HG03159 (cell line): ENCODE measurements around the gene NDUFB10.
A peak's percentile ranks its signal among the peaks of the same experiment; 100 is the strongest.
"Not testable (repeated sequence)": the region's sequence is repeated elsewhere in the genome, so short reads cannot be mapped to it uniquely, and the experiment has no call there.

Experiments
- ATAC-seq: cut with Tn5 transposase; IDR thresholded peaks from one replicate; pipeline ENCODE4 v1.9.1; 2021; ENCODE audit warnings: mild to moderate bottlenecking, moderate library complexity; ENCODE audit not compliant: unreplicated experiment

NDUFB10 gene

DNA sequence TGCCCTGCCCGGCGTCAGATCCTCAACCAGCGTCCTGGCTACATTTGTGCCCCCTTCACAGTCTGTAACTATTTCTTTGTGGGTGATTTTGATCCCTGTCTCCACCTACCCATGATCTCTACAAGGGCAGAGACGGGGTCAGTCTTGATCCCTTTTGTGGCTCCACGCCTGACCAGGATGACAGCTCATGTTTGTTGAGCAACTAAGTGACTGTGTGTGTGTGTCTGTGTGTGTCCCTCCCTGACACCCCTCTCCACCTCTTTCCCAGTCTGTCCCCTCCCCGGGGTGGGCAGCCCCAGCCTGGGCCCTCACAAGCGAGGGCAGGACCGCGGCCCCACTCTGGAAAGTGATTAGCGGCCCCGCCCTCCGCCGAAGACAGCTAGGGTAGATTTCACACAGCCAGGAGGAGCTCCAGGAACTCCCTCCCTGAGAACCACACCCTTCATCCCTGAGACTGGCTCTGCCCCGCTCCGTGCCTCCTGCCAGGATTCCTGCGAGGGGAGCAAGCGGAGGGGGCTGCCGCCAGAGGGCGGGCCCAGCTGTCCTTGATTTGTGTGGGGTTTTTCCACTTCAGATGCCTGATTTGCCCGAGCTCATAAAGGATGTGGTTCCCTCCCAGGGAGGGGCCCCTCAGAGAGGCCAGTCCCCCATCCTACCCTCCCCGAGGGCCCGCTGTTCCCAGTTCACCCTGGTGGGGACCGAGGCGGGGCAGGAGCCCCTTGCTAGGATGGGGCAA is 35.9 kb upstream of the NDUFB10 start:
- ATAC-seq, result no peak

DNA sequence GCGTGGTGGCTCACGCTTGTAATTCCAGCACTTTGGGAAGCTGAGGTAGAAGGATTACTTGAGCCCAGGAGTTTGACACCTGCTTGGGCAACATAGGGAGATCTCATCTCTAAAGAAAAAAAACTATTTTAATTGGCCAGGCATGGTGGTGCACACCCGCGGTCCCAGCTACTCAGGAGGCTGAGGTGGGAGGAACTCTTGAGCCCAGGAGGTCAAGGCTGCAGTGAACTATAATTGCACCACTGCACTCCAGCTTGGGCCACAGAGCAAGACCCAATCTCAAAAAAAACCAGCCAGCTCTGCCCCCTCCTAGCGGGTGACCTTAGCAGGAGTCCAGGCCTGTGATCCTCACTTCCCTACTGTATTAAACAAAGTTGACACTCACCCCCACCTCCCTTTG is 35.2 kb upstream of the NDUFB10 start:
- no peak for ATAC-seq

DNA sequence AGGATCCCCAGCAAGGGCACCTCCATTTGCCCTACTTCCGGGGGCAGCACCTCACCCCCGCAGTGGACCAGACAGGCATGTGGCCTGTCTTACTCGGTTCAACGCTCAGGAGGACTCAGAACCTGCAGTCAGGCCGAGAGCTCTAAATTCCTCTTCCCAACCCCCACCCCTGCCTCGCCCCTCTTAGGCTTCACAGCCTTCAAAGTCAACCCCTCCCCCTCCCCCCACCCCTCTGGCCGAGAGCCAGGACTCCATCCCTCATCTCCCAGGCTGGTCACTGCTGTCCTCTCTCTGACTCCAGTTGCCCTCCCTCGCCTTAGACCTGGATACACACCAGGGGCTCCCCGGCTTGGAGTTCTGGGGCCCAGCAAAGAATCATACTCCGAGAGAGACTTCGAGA is 33.1 kb upstream of the NDUFB10 start:
- ATAC-seq, result no peak

DNA sequence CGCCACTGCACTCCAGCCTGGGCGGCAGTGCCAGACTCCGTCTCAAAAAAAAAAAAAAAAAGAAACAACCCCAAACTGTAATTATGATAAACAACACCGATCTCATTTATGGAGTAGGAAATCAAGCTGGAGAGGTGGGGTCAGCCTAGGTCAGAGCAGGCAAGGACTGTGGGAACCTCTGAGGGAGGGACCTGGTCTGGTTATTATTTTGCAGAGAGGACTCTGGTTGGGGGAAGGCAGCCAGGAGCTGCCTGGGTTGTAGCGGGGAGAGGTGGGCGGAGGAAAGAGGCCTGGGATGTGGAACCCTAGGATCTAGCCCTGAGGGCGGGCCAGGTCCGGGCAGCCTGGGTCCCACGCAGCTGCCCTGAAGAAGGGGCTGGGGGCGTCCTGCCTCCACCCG is 30.2 kb upstream of the NDUFB10 start:
- peak; percentile 17 for ATAC-seq

DNA sequence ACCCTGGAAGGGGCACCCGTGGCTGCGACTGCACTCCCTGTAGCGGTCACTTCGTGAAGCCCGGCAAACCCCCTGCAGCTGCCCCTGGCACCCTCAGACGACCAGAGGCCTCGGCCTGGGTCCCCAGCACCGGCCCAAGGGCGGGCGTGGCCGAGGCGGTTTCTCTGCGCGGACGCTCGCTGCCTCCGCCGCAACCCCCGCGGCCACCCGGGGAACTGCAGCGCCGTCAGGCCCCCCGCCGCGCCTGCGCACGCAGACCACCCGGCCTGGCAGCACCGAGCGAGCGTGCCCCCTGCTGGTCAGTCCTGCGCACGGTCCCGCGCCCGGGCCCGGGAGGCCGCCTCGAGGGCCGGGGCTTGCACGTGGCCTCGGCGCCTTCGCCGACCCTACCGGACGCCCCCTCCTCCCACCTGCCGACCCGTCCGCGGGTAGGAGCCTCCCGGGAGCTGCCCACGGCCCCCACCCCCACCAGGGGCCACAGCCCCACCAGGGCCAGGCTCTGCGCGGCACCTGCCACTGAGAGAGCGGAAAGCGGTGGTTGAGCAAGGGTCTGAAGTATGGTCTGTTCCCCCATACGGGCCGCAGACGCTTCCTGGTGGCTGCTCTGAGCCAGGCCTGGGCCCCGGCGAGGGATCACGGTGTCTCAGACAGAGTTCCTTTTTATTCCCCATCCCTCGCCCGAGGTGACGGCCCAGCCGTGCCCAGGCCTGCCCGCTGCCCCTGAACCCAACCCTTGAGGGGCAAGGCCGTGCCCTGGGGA is 29.6 kb upstream of the NDUFB10 start:
- ATAC-seq, result peak; percentile 79

DNA sequence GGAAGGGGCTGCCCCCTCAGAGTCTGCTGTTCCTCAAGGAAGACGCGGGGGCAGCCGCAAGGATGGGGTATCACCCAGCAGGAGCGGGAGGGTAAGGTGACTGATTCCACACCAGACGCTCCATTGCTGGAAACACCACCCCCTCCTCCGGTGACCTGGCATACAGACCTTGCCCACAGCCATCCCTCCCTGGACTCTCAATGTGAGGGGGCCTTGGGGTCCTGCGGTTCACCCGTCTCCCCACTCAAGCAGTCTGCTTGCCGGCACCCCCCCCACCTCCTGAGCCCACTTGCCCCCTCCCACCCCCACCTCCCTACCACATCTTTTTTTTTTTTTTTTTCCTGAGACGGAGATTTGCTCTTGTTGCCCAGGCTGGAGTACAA is 29.0 kb upstream of the NDUFB10 start:
- no peak for ATAC-seq

DNA sequence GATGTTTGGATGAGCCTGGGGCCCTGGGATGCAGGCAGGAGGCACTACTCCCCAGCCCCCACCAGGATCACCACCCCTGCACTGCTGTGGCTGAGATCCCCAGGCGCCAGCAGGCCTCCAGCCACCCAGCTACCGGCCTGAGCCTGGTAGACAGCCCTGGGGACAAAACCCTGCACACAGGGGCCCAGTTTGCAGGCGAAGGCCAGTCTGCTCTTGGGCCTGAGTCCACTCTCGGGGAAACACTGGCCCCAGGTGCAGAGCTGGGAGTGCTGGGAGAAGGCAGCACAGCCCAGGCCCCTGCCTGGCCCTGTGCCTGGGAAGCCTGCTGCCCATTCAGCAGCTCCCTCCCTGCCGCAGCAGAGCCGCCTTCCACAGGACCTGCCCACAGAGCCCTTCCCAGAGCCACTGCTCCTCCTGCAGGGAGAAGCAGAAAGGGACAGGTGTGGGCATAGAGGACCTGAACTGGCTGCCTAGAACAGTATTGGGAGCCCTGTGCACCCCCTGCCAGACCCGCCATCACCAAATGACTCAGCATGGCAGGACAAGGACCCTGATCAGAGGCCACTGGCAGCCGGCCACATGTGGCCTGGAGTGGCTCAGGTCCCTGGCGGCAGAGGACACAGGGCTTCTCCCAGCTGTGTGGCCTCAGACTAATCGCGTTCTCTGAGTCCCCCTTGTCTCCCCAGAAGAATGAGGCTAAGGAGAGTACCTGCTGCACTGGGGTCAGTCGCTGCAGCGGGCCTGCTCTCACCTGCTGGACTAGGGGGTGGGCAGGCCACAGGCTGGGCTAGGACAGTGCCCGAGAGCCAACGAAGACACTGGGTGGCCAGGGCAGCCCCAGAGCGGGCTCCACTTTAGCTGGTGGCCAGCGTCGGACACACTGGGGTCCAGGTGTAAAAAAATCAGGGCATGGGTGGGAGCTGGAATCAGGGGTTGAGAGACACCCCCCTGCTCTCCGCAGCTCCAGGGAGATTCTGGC is 27.0 kb upstream of the NDUFB10 start:
- ATAC-seq, result no peak

DNA sequence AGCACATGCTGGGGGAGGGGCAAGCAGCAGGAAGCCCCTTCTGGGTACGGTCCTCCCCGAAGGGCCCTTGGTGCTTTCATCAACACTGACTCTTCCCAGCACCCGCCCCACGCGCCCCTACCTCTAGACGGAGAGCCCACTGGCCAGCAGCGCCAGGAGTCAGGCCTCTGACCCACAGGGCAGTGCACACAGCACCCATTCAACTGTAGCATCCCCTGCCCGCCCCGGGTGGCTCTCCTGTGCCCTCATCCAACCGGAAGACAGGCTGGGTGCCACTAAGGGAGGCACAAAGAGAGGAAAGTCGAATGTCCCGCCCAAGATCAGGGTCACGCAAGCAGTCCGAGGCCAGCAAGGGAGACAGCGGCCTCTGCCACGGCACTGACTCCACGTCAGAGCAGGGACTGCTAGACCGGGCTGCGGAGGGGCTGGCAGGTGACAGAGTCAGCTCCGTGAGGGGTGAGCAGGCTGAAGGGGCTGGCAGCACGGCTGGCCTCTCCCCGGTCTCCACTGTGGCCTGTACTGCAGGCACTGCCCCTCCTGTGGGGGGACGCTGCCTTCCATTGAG is 26.2 kb upstream of the NDUFB10 start:
- ATAC-seq, result no peak

DNA sequence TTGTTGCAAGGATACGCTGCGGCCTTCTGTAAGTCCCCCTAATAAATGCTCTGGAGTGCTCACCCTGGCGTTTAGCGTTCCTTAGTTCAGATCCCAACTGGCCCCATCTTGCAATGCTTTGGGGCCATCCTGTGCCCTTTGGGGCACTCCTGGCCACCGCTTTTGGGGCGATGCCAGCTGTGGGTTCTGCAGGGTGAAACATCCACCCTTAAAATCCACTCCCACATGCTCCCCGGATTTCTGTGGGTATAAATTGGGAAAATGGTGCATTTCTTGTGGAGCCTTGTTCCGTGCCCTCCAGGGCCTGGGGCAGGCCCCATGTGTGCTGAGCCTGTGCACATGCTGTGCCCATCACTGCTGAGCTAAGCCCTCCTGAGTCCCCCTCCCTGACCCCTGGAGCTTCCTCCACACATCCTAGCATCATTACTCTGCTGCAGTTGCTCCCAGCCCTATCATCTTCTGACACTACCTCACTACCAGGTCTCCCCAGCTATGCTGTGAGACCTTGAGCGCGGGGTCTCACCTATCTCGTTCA is 22.3 kb upstream of the NDUFB10 start:
- ATAC-seq, result no peak

DNA sequence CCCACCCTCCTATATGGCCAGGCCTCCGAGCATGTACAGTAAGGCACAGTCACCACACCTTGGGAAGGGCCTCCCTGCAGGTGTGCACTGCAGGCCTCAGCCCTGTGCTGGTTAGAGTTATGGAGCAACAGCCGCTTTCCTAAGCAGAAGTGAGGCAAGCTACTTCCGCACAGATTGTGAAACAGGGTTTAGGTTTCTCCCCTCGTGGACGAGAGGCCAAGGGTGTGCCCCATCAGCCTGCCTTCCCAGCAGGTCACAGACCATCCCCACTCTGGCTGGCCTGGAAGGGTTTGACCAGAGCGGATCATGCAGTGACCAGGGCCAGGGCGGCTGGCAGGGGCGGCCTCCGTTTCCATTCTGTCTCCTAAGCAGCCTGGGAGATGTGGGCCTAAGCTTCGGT is 21.0 kb upstream of the NDUFB10 start:
- no peak for ATAC-seq

DNA sequence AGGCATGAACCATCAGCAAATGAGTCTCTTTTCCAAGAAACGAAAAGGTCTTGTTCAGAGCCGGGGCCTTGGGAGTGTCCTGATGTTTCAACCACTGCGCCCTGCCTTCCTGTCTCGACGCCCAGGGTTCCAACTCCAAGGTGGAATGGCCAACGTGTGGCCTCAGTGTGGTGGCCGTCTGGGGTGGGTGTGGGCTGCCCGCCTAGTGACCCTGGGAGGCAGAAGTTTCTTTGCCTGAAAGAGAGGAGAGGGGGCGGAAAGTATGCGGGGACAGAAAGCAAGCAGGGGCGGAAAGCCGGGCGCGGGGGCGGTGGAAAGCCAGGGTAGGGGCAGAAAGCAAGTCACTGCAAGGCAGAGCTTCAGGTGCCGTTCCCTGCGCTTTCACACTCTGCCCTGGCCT is 20.4 kb upstream of the NDUFB10 start:
- ATAC-seq, result no peak

DNA sequence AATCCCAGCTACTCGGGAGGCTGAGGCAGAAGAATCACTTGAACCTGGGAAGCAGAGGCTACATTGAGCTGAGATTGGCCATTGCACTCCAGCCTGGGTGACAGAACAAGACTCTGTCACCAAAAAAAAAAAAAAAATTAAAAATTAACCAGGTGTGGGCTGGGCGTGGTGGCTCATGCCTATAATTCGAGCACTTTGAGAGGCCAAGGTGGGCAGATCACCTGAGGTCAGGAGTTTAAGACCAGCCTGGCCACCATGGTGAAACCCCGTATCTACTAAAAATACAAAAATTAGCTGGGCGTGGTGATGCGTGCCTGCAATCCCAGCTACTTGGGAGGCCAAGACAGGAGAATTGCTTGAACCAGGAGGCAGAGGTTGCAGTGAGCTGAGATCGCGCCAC is 19.5 kb upstream of the NDUFB10 start:
- not testable (repeated sequence) for ATAC-seq

DNA sequence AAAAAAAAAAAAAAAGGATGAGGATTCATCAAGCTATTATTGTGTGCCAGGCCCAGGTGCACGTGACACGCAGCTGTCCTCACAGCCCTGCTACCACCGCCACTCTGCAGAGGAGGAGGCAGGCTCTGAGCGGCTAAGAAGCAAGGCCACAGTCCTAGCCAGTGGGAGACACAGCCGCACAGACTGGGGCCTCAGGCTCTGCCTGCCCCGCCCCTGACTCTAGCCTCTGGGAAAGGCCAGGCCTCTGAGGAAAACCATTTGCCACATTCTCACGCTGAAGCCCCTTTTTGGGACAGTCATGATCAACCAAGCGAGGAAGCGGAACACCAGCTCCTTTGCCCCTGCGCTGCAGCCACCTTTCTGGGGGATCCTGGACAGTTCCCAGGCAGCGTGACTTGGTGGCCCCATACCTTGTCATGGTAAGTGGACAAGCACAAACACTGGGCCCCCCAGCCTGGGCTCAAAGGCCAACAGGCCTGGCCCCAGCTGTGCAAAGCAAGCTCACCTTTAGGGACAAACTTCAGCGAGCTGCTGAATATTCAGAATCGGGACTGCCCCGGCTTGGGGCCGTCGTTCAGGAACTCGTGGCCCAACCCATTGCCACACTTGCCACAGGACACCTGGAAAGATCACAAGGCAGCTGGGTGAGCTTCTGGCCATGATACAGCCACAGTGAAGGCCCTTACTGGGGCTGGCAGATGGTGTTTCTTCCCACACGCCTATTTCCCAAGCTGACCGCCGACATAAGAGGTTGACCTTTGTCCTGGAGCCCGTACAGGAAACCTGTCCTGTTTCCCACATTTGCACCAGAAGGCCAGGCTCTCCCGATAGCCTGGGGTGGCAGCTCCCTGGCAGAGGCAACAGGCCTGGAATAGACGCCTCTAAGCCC is 18.8 kb upstream of the NDUFB10 start:
- no peak for ATAC-seq

DNA sequence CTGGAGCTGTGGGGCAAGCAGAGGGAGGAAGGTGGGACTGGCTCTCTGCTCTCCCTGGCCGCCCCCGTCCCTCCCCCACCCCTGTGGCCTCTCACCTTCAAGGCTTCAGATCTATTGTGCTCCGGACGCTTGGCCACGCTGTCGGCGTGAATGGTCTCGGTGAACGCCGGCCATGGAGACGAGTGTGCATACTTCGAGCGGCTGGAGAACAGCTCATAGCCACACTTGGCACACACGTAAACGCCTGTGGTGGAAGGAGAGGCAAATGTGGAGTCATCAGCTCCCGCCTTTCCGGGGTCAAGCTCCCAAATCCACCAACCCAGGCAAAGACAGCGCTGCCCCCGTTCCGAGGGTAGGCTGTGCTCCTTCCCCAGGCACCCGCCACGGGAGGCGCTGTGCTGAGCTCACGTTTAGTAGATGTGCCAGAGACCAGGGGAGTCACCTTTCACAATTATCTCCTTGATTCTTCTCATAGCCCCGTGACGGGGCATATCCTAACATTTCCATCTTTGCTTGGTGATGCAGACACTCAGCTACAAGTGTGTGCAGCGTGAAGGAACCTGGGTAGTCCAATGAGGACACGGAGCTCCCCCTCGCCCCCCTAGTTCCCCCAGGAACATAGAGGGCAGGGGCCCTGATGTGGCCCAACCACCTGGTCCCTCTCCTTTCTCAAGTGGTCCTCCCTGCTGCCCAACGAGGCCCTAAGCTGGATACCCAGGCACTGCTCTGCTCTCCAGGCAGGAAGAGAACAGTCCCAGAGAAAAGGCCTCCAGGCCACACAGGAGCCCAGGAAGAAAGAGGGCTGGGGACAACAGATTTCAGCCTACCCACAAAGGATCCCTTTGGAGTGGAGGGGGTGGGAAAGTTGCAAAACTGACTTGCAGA is 17.9 kb upstream of the NDUFB10 start:
- ATAC-seq, result no peak

DNA sequence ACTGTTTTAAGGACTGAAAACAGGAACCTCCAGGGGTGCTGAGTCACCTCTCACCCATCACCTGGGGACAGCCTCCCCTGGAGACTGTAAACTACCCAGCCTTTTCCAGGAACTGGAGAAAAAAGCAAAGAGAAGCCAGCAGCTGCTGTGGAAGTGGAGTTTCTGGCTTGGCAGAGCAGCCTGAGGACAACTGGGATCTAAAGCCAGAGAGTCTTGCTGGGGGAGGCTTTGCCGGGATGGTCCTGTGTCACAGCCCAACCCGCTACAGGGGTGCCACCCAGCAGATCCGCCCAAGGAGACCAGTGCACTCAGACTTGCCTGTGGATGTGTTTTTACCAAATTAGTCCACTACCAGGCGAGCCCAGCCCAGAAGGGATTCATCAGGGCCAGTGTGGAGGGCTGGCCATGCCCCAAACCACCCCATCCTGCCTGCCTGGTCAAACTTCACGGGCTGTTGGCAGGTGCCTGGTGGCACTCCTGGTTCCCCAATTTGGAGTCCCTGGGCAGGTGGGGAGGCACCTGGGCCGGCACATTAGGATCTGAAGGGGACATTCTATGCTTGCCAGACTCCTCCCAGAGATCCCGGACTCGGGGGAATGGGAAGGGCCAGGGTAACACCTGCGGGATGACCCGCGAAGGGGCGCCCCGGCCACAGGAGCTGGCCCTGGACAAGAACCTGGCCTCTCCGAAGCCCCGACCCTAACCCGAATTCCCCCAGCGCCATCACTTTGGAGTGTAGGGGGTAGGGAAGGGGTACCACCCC is 17.1 kb upstream of the NDUFB10 start:
- ATAC-seq, result no peak

DNA sequence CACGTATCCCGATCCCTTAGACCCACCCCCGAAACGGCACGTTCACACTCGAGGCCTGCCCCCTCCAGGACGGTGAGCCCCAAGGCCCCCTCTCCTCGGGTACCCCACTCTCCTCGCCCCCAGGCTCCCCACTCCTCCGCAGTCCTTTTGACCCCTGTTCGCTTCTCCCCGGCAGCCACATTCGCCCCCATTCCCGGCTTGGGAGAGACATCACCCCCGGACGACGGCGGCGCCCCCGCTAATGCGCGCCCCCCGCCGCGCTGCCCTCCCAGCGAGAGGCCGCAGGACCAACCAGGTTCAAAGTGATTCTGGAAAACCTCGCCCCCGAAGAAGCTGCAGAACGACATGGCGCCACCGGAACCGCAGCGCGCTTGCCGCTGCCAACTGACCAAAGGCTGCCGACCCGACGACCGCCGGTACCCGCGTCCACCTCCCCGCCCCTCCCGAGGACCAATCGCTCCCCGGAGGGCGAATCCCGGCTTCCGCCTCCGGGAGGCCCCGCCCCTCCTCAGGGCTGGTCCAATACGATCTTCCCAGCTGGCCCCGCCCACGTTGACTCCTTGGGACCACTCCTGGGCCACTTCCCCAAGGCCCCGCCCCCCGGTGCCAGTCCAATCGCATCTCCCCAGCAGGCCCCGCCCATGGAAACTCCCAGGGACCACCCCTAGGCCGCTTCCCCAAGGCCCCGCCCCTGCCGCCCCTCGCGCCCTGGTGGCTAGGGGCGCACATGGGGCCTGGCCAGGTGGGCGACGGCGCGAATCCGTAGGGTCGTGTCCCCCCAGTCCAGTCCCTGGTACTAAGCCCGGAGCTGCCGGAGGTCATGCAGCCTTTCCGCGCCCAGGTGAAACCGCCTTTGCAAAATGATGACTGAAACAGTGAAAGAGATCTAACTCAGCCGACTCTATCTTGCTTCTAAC is 16.3 kb upstream of the NDUFB10 start, which contains the start of gene MSRB1:
Gene MSRB1 (minus strand): TSS at position 390 of the 917 bp plus-strand sequence. CDS start 43 bp downstream, at position 347.
- ATAC-seq, result peak; percentile 88
